ENCODE measurements around the gene FJX1. TPM values are rescaled to one million over a fixed set of nuclear protein-coding genes. Genes with fewer than 3 reads are reported as not detected.

The FJX1 gene
- total RNA-seq, 1 experiment from 2014 or later: 8.3 TPM

DNA sequence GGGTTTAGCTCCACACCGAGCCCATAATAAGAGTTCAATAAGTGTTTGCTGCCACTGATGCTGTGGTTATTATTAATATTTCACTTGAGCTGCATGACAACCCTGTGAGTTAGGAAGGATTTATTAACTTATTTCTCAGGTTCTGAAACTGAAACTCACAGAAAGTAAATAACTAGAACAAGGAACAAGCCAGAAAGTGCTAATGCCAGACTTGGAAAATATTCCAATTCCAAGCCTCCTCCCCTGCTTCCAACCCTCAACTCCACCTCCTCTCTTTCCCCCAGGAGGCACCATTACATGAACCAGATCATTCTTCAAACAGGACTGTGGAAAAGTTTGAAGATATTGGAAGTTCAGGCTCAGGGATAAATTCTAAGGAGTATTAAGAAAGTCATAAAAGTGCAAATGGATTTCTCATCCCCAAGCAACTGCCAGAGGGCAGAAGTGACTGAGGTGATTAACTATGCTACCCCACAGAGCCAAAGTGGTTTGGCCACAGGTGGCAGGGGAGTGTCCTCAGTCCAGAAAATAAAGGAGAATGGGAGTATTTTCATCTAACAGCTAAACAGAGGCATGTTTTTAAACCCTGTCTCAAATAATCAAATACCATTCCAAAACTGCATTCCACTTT is 3.2 kb upstream of the FJX1 start:
- TF ChIP-seq RORB (CRISPR knock-in tag; IDR thresholded peaks at IDR 0.05) (no peak), NR3C1 (CRISPR knock-in tag; conservative IDR thresholded peaks at IDR 0.05; ENCODE audit: low read depth) (no peak), NFATC4 (CRISPR knock-in tag; IDR thresholded peaks at IDR 0.05) (no peak), FOXP1 (CRISPR knock-in tag; IDR thresholded peaks at IDR 0.05; ENCODE audit: borderline replicate concordance) (no peak), TEAD1 (CRISPR knock-in tag; IDR thresholded peaks at IDR 0.05) (no peak), ETV6 (CRISPR knock-in tag; IDR thresholded peaks at IDR 0.05) (no peak), GRHL2 (CRISPR knock-in tag; IDR thresholded peaks at IDR 0.05; ENCODE audit: insufficient replicate concordance, severe bottlenecking) (no peak)
- TF ChIP-seq, protein P1, sequence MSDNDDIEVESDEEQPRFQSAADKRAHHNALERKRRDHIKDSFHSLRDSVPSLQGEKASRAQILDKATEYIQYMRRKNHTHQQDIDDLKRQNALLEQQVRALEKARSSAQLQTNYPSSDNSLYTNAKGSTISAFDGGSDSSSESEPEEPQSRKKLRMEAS (CRISPR knock-in tag; IDR thresholded peaks at IDR 0.05): no peak
- TF ChIP-seq, protein P2, sequence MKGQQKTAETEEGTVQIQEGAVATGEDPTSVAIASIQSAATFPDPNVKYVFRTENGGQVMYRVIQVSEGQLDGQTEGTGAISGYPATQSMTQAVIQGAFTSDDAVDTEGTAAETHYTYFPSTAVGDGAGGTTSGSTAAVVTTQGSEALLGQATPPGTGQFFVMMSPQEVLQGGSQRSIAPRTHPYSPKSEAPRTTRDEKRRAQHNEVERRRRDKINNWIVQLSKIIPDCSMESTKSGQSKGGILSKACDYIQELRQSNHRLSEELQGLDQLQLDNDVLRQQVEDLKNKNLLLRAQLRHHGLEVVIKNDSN (CRISPR knock-in tag; IDR thresholded peaks at IDR 0.05): no peak
- TF ChIP-seq, protein P3, sequence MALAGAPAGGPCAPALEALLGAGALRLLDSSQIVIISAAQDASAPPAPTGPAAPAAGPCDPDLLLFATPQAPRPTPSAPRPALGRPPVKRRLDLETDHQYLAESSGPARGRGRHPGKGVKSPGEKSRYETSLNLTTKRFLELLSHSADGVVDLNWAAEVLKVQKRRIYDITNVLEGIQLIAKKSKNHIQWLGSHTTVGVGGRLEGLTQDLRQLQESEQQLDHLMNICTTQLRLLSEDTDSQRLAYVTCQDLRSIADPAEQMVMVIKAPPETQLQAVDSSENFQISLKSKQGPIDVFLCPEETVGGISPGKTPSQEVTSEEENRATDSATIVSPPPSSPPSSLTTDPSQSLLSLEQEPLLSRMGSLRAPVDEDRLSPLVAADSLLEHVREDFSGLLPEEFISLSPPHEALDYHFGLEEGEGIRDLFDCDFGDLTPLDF (CRISPR knock-in tag; IDR thresholded peaks at IDR 0.05): no peak
- TF ChIP-seq, protein P4, sequence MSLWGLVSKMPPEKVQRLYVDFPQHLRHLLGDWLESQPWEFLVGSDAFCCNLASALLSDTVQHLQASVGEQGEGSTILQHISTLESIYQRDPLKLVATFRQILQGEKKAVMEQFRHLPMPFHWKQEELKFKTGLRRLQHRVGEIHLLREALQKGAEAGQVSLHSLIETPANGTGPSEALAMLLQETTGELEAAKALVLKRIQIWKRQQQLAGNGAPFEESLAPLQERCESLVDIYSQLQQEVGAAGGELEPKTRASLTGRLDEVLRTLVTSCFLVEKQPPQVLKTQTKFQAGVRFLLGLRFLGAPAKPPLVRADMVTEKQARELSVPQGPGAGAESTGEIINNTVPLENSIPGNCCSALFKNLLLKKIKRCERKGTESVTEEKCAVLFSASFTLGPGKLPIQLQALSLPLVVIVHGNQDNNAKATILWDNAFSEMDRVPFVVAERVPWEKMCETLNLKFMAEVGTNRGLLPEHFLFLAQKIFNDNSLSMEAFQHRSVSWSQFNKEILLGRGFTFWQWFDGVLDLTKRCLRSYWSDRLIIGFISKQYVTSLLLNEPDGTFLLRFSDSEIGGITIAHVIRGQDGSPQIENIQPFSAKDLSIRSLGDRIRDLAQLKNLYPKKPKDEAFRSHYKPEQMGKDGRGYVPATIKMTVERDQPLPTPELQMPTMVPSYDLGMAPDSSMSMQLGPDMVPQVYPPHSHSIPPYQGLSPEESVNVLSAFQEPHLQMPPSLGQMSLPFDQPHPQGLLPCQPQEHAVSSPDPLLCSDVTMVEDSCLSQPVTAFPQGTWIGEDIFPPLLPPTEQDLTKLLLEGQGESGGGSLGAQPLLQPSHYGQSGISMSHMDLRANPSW (CRISPR knock-in tag; conservative IDR thresholded peaks at IDR 0.05; ENCODE audit: low read depth): no peak
- TF ChIP-seq, protein P5, sequence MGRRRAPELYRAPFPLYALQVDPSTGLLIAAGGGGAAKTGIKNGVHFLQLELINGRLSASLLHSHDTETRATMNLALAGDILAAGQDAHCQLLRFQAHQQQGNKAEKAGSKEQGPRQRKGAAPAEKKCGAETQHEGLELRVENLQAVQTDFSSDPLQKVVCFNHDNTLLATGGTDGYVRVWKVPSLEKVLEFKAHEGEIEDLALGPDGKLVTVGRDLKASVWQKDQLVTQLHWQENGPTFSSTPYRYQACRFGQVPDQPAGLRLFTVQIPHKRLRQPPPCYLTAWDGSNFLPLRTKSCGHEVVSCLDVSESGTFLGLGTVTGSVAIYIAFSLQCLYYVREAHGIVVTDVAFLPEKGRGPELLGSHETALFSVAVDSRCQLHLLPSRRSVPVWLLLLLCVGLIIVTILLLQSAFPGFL (CRISPR knock-in tag; IDR thresholded peaks at IDR 0.05; ENCODE audit: borderline replicate concordance): no peak
- ATAC-seq (no peak), DNase-seq (ENCODE audit: low spot score) (no peak)
- H3K36me3 Mint-ChIP-seq: 0 out of 2 replicates have a peak, but pooled peaks cover 3% of the 10 kb centered on the region
- H3K4me1 Mint-ChIP-seq: peaks cover 21% of the 10 kb centered on the region
- H3K27ac Mint-ChIP-seq: no peak overlapping the region
- peaks cover 42% of the 10 kb centered on the region for H3K27me3 Mint-ChIP-seq (ENCODE audit: low read depth)
- ChIA-PET CTCF (interaction anchor here (1.4 to 3.5 kb wide), 2 partner anchors 127 to 207 kb away, joined by 5 to 31 read pairs; no protein-coding TSS in a partner anchor), POLR2A (no interaction called here)
- H3K4me3 Mint-ChIP-seq: no peak overlapping the region
- H3K9me3 Mint-ChIP-seq: 0 out of 2 replicates have a peak, but pooled peaks cover 3% of the 10 kb centered on the region

DNA sequence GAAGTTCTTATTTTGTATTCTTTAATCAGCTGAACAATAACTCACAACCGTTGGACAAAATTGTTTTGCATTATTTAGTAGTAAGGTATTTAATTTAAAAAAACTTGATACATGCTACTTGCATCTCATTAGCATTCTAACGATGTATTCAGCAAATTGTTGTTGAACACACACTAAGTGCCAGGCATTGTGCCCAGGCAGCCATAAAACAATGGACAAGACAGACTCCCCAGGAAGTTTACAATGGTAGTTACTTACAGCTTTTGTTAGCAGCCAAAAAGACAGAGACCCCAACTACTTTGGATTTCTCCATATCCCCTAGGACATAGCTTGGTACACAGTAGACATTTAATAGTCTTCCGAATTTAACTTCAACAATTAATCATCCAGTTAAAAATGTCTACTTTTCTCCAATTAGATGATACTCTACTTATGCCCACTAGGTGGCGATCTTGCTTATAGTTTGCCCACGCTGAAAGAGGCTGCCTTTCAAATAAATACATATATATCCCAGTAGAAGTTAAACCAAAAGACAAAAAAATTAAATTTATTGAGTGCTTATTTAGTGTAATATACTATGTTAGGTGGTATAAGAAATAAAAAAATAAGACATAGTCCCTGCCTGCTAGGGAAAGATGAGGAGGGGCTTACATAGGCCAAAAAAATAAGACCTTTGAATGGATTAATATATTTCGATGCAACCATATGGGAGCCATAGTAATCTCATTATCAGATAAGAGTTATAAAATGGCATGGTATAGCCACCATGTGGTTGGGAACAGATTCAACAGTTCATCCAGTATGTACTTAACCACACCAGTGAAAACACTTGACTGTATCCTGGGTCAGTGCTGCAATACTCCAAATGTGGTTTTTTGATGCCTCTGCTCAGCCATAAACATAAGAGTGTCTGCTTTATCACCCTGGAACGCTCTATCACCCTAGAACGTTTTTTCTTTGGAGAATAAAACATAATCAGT is 2.0 kb upstream of the FJX1 start:
- Mint-ChIP-seq H3K4me1 (peaks cover 30% of the 10 kb centered on the region), H3K27ac (no peak overlapping the region), H3K4me3 (no peak overlapping the region; the same call in 1 of the 2 replicates), H3K27me3 (ENCODE audit: low read depth) (peaks cover 49% of the 10 kb centered on the region), H3K9me3 (0 out of 2 replicates have a peak, but pooled peaks cover 3% of the 10 kb centered on the region), H3K36me3 (0 out of 2 replicates have a peak, but pooled peaks cover 3% of the 10 kb centered on the region)
- POLR2A ChIA-PET: no interaction called here
- no peak for ATAC-seq
- CTCF ChIA-PET: interaction anchor here (0.7 to 3.5 kb wide), 2 partner anchors 12 to 206 kb away, joined by 3 to 31 read pairs; no protein-coding TSS in a partner anchor
- TF ChIP-seq, protein P6, sequence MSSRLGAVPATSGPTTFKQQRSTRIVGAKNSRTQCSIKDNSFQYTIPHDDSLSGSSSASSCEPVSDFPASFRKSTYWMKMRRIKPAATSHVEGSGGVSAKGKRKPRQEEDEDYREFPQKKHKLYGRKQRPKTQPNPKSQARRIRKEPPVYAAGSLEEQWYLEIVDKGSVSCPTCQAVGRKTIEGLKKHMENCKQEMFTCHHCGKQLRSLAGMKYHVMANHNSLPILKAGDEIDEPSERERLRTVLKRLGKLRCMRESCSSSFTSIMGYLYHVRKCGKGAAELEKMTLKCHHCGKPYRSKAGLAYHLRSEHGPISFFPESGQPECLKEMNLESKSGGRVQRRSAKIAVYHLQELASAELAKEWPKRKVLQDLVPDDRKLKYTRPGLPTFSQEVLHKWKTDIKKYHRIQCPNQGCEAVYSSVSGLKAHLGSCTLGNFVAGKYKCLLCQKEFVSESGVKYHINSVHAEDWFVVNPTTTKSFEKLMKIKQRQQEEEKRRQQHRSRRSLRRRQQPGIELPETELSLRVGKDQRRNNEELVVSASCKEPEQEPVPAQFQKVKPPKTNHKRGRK (CRISPR knock-in tag; IDR thresholded peaks at IDR 0.05; ENCODE audit: borderline replicate concordance): no peak
- TF ChIP-seq, protein P7, sequence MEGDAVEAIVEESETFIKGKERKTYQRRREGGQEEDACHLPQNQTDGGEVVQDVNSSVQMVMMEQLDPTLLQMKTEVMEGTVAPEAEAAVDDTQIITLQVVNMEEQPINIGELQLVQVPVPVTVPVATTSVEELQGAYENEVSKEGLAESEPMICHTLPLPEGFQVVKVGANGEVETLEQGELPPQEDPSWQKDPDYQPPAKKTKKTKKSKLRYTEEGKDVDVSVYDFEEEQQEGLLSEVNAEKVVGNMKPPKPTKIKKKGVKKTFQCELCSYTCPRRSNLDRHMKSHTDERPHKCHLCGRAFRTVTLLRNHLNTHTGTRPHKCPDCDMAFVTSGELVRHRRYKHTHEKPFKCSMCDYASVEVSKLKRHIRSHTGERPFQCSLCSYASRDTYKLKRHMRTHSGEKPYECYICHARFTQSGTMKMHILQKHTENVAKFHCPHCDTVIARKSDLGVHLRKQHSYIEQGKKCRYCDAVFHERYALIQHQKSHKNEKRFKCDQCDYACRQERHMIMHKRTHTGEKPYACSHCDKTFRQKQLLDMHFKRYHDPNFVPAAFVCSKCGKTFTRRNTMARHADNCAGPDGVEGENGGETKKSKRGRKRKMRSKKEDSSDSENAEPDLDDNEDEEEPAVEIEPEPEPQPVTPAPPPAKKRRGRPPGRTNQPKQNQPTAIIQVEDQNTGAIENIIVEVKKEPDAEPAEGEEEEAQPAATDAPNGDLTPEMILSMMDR (IDR thresholded peaks at IDR 0.05): peak; percentile 67
- no peak for DNase-seq (ENCODE audit: low spot score)
